ENCODE data around the gene IGSF23. TPM values are rescaled to one million over a fixed set of nuclear protein-coding genes. Genes with fewer than 3 reads are reported as not detected.

Gene IGSF23
- total RNA-seq (not detected), total RNA-seq (0 reads per million in 29 experiments)
- not detected for total RNA-seq (2013)

DNA sequence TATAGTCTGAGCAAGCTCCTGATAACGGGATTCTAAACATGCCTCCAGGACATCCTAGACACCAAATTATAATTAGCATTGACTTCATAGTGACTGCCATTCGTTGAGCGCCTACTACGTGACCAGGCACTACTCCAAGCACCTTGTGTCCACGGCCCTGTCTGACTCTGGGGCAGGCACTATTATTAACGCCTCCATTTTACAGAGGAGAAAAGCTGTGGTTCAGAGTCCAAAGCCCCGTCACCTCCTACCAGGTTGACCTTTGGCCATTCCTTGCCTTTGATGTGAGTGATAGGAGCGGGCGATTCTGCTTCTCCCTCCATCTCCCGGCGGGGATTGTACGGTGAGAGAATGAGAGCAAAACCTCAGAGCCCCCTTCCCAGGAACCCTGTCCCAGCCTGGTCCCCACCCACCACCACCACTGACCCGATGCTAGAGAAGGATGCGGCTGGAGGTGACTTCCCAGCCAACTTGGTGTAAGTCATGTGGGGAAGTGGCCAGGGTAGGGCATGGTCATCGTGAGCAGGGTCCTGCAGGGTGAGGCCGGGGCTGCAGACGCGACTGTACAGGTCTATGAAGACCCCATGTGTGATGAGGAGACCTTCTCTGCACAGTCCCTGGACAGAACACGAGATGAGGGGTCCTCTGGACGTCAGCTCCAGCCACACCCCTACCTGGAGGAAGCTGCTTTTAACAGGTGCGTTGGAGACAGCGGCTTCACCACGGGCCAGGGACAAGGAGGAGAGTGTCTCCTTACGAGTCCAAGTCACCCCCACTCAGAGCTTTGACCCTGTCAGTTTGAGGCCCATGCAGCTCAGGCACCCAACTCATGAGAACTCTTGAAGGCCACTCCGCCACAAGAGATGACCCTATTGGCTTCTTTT, at the start of gene IGSF23:
IGSF23 (plus strand) TSS at position 269 of the 884 bp plus-strand sequence; CDS start at position 352, 83 bp downstream.
- POLR2A ChIA-PET: no interaction called here
- Mint-ChIP-seq H3K27ac (no peak within 1 kb of the TSS), H3K4me3 (no peak within 1 kb of the TSS)

DNA sequence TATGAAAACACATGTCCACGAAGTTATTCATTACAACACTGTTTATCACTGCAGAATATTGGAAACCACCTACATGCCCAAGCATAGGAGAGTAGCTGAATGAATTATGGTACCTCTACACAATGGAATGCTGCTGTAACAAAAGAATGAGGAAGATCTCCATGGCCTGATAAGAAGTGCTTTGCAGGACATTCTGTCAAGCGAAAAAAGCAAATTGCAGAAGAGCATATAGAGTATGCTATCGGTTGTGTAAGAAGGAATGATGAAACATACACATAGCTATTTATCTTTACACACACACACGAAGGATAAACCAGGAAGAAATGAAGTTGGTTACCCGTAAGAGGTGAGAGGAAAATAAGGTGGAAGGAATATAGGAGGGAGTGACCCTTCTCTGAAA, 46.4 kb upstream of the IGSF23 start:
- peaks cover 0 to 7% of the 10 kb centered on the region in 2 experiments for H3K27me3 ChIP-seq (replicated peaks in 1 of 2; ENCODE audit: control insufficient read depth in 2 of 2, extremely low read depth in 1 of 2, insufficient read depth in 2 of 2, low read length in 1 of 2)
- H3K9me3 ChIP-seq: no peaks in the 10 kb centered on the region
- H3K9me3 Mint-ChIP-seq: peaks cover 0 to 6% (median 0%) of the 10 kb centered on the region in 3 donors
- WGBS (ENCODE audit: insufficient coverage): no CpG with 5 or more reads among the region's 5 CpGs
- CTCF ChIA-PET: no interaction called here
- H3K4me3 Mint-ChIP-seq: no peak overlapping the region
- no peak overlapping the region for H3K27ac ChIP-seq (ENCODE audit: low read length)
- peaks cover 9 to 34% of the 10 kb centered on the region in 2 donors for H3K27me3 Mint-ChIP-seq
- H3K4me3 ChIP-seq (ENCODE audit: control insufficient read depth in 1 of 2, extremely low read depth in 1 of 2, low read length in 1 of 2): no peak overlapping the region
- POLR2A ChIA-PET: no interaction called here
- DNase-seq (no peak), ATAC-seq (replicated peaks in 1 of 4) (no peak)
- H3K4me1 ChIP-seq (ENCODE audit: control insufficient read depth in 1 of 2, extremely low read depth in 1 of 2, insufficient read depth in 2 of 2, low read length in 2 of 2): no peaks in the 10 kb centered on the region
- H3K36me3 ChIP-seq (ENCODE audit: control insufficient read depth in 2 of 2, extremely low read depth in 1 of 2, insufficient read depth in 1 of 2, low read length in 1 of 2): no peaks in the 10 kb centered on the region
- H3K36me3 Mint-ChIP-seq: no peaks in the 10 kb centered on the region
- peaks cover 0 to 7% (median 0%) of the 10 kb centered on the region in 3 donors for H3K4me1 Mint-ChIP-seq
- no peak overlapping the region for H3K27ac Mint-ChIP-seq

More for the DNA sequence above, at the start of gene IGSF23:
- H3K4me3 ChIP-seq (ENCODE audit: control insufficient read depth in 1 of 2, extremely low read depth in 1 of 2, low read length in 1 of 2): no peak within 1 kb of the TSS
- WGBS (ENCODE audit: insufficient coverage): 80% methylated on average over 15 of the region's 25 CpGs
- Mint-ChIP-seq H3K9me3 (no peaks in the 10 kb centered on the region), H3K27me3 (peaks cover 0 to 5% of the 10 kb centered on the region in 2 donors), H3K36me3 (no peaks in the 10 kb centered on the region), H3K4me1 (no peaks in the 10 kb centered on the region)
- H3K4me1 ChIP-seq (ENCODE audit: control insufficient read depth in 1 of 2, extremely low read depth in 1 of 2, insufficient read depth in 2 of 2, low read length in 2 of 2): no peaks in the 10 kb centered on the region
- no peaks in the 10 kb centered on the region for H3K36me3 ChIP-seq (ENCODE audit: control insufficient read depth in 2 of 2, extremely low read depth in 1 of 2, insufficient read depth in 1 of 2, low read length in 1 of 2)
- H3K9me3 ChIP-seq: no peaks in the 10 kb centered on the region
- peaks cover 0 to 15% of the 10 kb centered on the region in 2 experiments for H3K27me3 ChIP-seq (replicated peaks in 1 of 2; ENCODE audit: control insufficient read depth in 2 of 2, extremely low read depth in 1 of 2, insufficient read depth in 2 of 2, low read length in 1 of 2)
- DNase-seq: no peak
- no peak for ATAC-seq (replicated peaks in 1 of 4)
- CTCF ChIA-PET: no interaction called here
- H3K27ac ChIP-seq (ENCODE audit: low read length): no peak within 1 kb of the TSS

DNA sequence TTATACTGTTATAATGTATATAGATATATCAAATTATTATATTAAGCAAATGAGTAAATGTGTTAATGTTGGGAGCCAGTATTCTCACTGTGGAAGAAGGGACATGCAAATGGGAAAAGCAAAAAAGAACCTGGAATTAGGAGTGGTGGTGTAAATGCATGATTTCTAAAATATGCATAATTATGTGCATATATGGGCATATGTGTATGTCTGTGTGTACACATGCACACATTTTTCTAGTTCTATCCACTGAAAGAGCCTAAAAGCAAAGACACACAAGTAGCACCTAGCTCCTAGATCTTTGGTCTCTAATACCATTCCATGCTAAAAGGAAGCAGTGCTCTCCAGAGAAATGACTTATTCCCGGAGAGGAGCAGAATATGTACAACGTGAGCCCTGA, 45.6 kb upstream of the IGSF23 start:
- Mint-ChIP-seq H3K4me3 (no peak overlapping the region), H3K27ac (no peak overlapping the region), H3K4me1 (peaks cover 0 to 7% (median 0%) of the 10 kb centered on the region in 3 donors), H3K27me3 (peaks cover 9 to 31% of the 10 kb centered on the region in 2 donors), H3K36me3 (no peaks in the 10 kb centered on the region), H3K9me3 (peaks cover 0 to 6% (median 0%) of the 10 kb centered on the region in 3 donors)
- Histone ChIP-seq H3K4me3 (ENCODE audit: control insufficient read depth in 1 of 2, extremely low read depth in 1 of 2, low read length in 1 of 2) (no peak overlapping the region), H3K4me1 (ENCODE audit: control insufficient read depth in 1 of 2, extremely low read depth in 1 of 2, insufficient read depth in 2 of 2, low read length in 2 of 2) (no peaks in the 10 kb centered on the region), H3K36me3 (ENCODE audit: control insufficient read depth in 2 of 2, extremely low read depth in 1 of 2, insufficient read depth in 1 of 2, low read length in 1 of 2) (no peaks in the 10 kb centered on the region), H3K27me3 (replicated peaks in 1 of 2; ENCODE audit: control insufficient read depth in 2 of 2, extremely low read depth in 1 of 2, insufficient read depth in 2 of 2, low read length in 1 of 2) (peaks cover 0 to 7% of the 10 kb centered on the region in 2 experiments), H3K9me3 (no peaks in the 10 kb centered on the region), H3K27ac (ENCODE audit: low read length) (no peak overlapping the region)
- CTCF ChIA-PET: no interaction called here
- WGBS (ENCODE audit: insufficient coverage): no CpG with 5 or more reads among the region's 2 CpGs
- ATAC-seq (replicated peaks in 1 of 4) (no peak), DNase-seq (no peak)
- POLR2A ChIA-PET: no interaction called here

DNA sequence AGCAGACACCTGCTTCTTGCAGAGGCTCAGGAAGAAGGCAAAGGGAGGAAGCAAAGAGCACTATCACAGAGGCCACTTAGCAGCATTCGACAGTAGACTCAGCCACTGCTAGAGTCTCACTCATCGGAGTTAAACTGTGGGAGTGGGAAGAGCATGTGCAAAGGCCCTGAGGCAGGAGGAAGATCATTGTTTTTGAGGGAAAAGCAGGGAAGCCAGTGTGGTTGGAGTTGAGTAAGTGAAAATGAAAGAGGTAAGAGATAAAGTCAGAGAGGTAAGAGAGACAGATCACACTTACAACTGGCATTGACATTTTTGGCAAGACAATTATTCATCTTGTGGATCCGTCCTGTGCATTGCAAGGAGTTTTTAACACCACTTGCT, 42.8 kb upstream of the IGSF23 start:
- no peak overlapping the region for H3K4me3 Mint-ChIP-seq
- CTCF ChIA-PET: interaction anchor here (0.6 to 1.8 kb wide), 4 partner anchors 18 to 282 kb away, joined by 4 to 10 read pairs (median 4); no protein-coding TSS in a partner anchor
- peaks cover 0 to 6% (median 0%) of the 10 kb centered on the region in 3 donors for H3K9me3 Mint-ChIP-seq
- Histone ChIP-seq H3K27ac (ENCODE audit: low read length) (no peak overlapping the region), H3K4me3 (ENCODE audit: control insufficient read depth in 1 of 2, extremely low read depth in 1 of 2, low read length in 1 of 2) (no peak overlapping the region), H3K9me3 (no peaks in the 10 kb centered on the region), H3K36me3 (ENCODE audit: control insufficient read depth in 2 of 2, extremely low read depth in 1 of 2, insufficient read depth in 1 of 2, low read length in 1 of 2) (no peaks in the 10 kb centered on the region), H3K4me1 (ENCODE audit: control insufficient read depth in 1 of 2, extremely low read depth in 1 of 2, insufficient read depth in 2 of 2, low read length in 2 of 2) (no peaks in the 10 kb centered on the region), H3K27me3 (replicated peaks in 1 of 2; ENCODE audit: control insufficient read depth in 2 of 2, extremely low read depth in 1 of 2, insufficient read depth in 2 of 2, low read length in 1 of 2) (peaks cover 0 to 13% of the 10 kb centered on the region in 2 experiments)
- H3K4me1 Mint-ChIP-seq: peaks cover 0 to 7% (median 0%) of the 10 kb centered on the region in 3 donors
- H3K27ac Mint-ChIP-seq: no peak overlapping the region
- H3K27me3 Mint-ChIP-seq: peaks cover 14 to 30% of the 10 kb centered on the region in 2 donors
- DNase-seq: no peak
- no peaks in the 10 kb centered on the region for H3K36me3 Mint-ChIP-seq
- POLR2A ChIA-PET: no interaction called here
- no peak for ATAC-seq (replicated peaks in 1 of 4)
- WGBS (ENCODE audit: insufficient coverage): 53% methylated on average over 3 of the region's 3 CpGs

DNA sequence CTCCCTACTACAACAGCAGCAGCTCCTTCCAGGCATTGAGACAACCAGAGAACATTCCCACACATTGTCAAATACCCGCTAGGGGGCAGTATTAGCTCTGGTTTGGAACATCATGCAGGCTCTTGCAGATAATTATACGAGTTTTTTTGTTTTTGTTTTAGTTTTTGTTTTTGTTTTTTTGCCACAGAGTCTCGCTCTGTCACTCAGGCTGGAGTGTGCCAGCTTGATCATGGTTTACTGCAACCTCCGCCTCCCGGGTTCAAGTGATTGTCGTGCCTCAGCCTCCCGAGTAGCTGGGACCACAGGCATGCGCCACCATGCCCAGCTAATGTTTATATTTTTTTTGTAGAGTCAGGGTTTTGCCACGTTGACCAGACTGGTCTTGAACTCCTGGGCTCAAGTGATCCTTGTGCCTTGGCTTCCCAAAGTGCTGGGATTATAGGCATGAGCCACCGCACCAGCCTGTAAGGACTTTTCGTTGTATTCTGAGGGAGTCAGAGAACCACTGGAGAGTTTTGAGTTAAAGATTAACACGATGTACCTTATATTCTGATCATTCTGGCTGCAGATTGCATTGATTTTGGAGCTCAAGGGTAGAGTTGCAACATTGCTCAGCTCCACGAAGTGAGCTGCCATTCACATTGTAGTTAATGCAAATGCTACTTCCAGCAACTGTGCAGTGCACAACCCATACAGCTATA, 42.2 kb upstream of the IGSF23 start:
- Mint-ChIP-seq H3K4me3 (no peak overlapping the region), H3K27ac (no peak overlapping the region), H3K36me3 (no peaks in the 10 kb centered on the region), H3K9me3 (peaks cover 0 to 6% (median 0%) of the 10 kb centered on the region in 3 donors), H3K4me1 (peaks cover 0 to 7% (median 0%) of the 10 kb centered on the region in 3 donors), H3K27me3 (peaks cover 14 to 25% of the 10 kb centered on the region in 2 donors)
- ChIA-PET CTCF (interaction anchor here (0.6 to 1.8 kb wide), 4 partner anchors 18 to 281 kb away, joined by 4 to 10 read pairs (median 4); no protein-coding TSS in a partner anchor), POLR2A (no interaction called here)
- Histone ChIP-seq H3K4me1 (ENCODE audit: control insufficient read depth in 1 of 2, extremely low read depth in 1 of 2, insufficient read depth in 2 of 2, low read length in 2 of 2) (no peaks in the 10 kb centered on the region), H3K4me3 (ENCODE audit: control insufficient read depth in 1 of 2, extremely low read depth in 1 of 2, low read length in 1 of 2) (no peak overlapping the region), H3K36me3 (ENCODE audit: control insufficient read depth in 2 of 2, extremely low read depth in 1 of 2, insufficient read depth in 1 of 2, low read length in 1 of 2) (no peaks in the 10 kb centered on the region), H3K9me3 (no peaks in the 10 kb centered on the region), H3K27me3 (replicated peaks in 1 of 2; ENCODE audit: control insufficient read depth in 2 of 2, extremely low read depth in 1 of 2, insufficient read depth in 2 of 2, low read length in 1 of 2) (peaks cover 0 to 13% of the 10 kb centered on the region in 2 experiments), H3K27ac (ENCODE audit: low read length) (no peak overlapping the region)
- 66% methylated on average over 10 of the region's 13 CpGs for WGBS (ENCODE audit: insufficient coverage)
- ATAC-seq (replicated peaks in 1 of 4) (no peak), DNase-seq (peak in 23 of 35 experiments; percentile 3 to 66 (median 26))

DNA sequence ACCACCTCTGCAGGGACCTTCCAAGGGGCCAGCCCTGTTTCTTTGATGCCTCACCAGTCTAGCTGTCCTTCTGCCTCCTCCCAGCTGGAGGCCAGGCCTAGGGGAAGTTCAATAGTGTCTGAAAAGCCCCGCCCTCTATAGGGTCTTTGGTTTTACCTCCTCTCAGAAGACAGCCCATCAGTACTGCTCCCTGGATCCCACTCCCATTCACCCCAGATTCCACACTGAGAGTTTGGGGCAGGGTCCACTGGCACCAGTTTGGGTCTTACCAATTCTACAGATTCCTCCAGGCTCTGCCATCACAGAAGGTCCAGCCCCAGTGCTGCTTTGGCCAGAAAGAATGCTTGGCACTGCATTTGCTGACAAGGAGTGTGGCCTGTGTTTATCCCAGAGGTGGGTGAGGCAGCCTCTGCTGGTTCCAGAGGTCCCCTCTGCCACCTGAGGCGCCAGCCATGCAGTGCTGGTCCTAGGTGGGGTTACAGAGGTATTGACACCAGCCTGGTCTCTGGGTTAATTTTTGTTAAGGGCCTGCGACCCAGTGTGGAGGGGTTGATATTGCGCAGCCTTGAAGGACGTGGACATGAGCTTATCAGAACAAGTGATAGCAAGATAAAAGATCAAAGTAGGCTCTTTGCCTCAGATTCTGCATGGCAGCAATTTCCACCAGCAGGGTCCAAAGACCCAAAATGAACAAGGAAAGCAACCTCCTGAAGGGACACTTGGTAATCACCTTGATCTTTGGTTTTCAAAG, 41.4 kb upstream of the IGSF23 start:
- no peak overlapping the region for H3K4me3 ChIP-seq (ENCODE audit: control insufficient read depth in 1 of 2, extremely low read depth in 1 of 2, low read length in 1 of 2)
- Mint-ChIP-seq H3K9me3 (peaks cover 0 to 6% (median 0%) of the 10 kb centered on the region in 3 donors), H3K27ac (no peak overlapping the region), H3K27me3 (peaks cover 14 to 21% of the 10 kb centered on the region in 2 donors), H3K36me3 (no peaks in the 10 kb centered on the region), H3K4me1 (peaks cover 0 to 7% (median 0%) of the 10 kb centered on the region in 3 donors), H3K4me3 (no peak overlapping the region)
- ATAC-seq (replicated peaks in 1 of 4) (no peak), DNase-seq (no peak)
- no peaks in the 10 kb centered on the region for H3K36me3 ChIP-seq (ENCODE audit: control insufficient read depth in 2 of 2, extremely low read depth in 1 of 2, insufficient read depth in 1 of 2, low read length in 1 of 2)
- CTCF ChIA-PET: interaction anchor here (1.4 to 1.8 kb wide), 2 partner anchors 85 kb away, joined by 5 to 10 read pairs; no protein-coding TSS in a partner anchor
- POLR2A ChIA-PET: no interaction called here
- no peaks in the 10 kb centered on the region for H3K4me1 ChIP-seq (ENCODE audit: control insufficient read depth in 1 of 2, extremely low read depth in 1 of 2, insufficient read depth in 2 of 2, low read length in 2 of 2)
- peaks cover 0 to 13% of the 10 kb centered on the region in 2 experiments for H3K27me3 ChIP-seq (replicated peaks in 1 of 2; ENCODE audit: control insufficient read depth in 2 of 2, extremely low read depth in 1 of 2, insufficient read depth in 2 of 2, low read length in 1 of 2)
- H3K27ac ChIP-seq (ENCODE audit: low read length): no peak overlapping the region
- WGBS (ENCODE audit: insufficient coverage): 74% methylated on average over 5 of the region's 5 CpGs
- H3K9me3 ChIP-seq: no peaks in the 10 kb centered on the region
